ENCODE measurements around the gene USB1. TPM values are rescaled to one million over a fixed set of nuclear protein-coding genes. Genes with fewer than 3 reads are reported as not detected.

The USB1 gene
- total and polyA plus RNA-seq, 2 experiments from 2014 or later: 79.6 to 118 TPM

DNA sequence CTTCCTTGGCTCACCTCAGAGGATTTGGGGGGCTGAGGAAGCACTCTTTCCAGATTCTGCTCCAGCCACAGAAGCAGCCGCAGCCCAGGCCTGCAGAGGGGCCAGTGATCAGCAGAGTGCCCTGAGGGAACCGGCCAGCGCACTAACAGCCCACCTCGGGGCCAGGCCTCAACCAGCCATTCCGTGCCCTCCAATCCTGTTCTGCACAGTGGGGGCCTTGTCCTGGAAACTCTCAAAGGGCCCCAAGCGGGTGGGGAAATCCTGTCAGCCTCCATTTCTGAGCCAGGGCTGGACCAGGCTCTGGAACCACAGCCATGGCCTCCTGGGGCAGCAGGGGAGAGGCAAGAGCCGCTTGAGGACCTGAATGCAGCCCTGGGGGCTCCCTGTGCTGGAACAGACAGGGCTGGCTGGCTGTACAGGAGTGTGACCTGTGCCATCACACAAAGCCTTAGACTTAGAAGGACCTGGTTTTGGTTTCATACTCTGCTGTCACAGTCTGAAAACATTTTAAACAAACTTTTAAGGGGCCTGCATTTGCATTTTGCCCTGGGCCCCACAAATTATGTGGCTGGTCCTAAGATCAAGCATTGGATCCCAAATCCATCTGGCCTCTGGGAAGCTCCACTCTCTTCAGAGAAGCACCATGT lies 40.3 kb upstream of the USB1 start (continued):
- no peak for TF ChIP-seq EZH2 (IDR thresholded peaks at IDR 0.05; ENCODE audit: low read depth, unreplicated experiment)
- TF ChIP-seq, protein P1, sequence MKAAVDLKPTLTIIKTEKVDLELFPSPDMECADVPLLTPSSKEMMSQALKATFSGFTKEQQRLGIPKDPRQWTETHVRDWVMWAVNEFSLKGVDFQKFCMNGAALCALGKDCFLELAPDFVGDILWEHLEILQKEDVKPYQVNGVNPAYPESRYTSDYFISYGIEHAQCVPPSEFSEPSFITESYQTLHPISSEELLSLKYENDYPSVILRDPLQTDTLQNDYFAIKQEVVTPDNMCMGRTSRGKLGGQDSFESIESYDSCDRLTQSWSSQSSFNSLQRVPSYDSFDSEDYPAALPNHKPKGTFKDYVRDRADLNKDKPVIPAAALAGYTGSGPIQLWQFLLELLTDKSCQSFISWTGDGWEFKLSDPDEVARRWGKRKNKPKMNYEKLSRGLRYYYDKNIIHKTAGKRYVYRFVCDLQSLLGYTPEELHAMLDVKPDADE (IDR thresholded peaks at IDR 0.05): no peak

DNA sequence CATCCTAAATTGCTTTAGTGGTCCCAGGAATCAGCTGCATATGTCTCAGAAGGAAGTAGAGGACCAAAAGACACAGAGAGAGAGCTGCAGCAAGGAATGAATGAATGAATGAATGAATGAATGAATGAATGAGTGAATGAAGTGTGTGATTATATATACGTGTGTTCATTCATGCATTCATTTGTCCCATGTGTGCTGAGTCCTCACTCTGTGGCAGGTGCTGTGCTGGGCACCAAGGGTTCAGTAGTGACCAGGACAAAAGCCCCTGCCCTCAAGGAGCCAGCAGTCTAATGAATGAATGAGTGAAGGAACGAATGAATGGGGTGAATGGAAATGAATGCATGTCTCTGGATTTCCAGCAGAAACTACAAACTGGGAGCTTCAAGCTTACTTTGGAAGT lies 39.7 kb upstream of the USB1 start:
- H3K36me3 Mint-ChIP-seq (ENCODE audit: low read depth): no peaks in the 10 kb centered on the region
- H3K4me3 ChIP-seq: no peak overlapping the region
- no peaks in the 10 kb centered on the region for H4K20me1 ChIP-seq (replicated peaks; ENCODE audit: insufficient read depth)
- no peaks in the 10 kb centered on the region for H3K79me2 ChIP-seq (replicated peaks; ENCODE audit: insufficient read depth)
- no peaks in the 10 kb centered on the region for H3K4me1 ChIP-seq (ENCODE audit: insufficient read depth)
- no peaks in the 10 kb centered on the region for H3K9me3 Mint-ChIP-seq
- H3K4me3 Mint-ChIP-seq: no peak overlapping the region
- no peak overlapping the region for H3K27ac ChIP-seq (ENCODE audit: low read depth)
- H3K27me3 ChIP-seq (ENCODE audit: insufficient read depth): no peaks in the 10 kb centered on the region
- ATAC-seq (no peak), DNase-seq (ENCODE audit: low spot score) (no peak)
- H3K27me3 Mint-ChIP-seq (ENCODE audit: insufficient read depth, low read depth, poor library complexity): peaks cover 11% of the 10 kb centered on the region
- H3K4me2 ChIP-seq: no peak overlapping the region
- no peak overlapping the region for H2AFZ ChIP-seq
- H3K9me2 ChIP-seq (ENCODE audit: insufficient read depth): no peaks in the 10 kb centered on the region
- peaks cover 15% of the 10 kb centered on the region for H3K4me1 Mint-ChIP-seq
- 0 out of 2 replicates have a peak, but pooled peaks cover 2% of the 10 kb centered on the region for H3F3A ChIP-seq (replicated peaks; ENCODE audit: low read depth)
- no peak overlapping the region for H3K27ac Mint-ChIP-seq
- H3K36me3 ChIP-seq (ENCODE audit: insufficient read depth): no peaks in the 10 kb centered on the region
- TF ChIP-seq, protein P2, sequence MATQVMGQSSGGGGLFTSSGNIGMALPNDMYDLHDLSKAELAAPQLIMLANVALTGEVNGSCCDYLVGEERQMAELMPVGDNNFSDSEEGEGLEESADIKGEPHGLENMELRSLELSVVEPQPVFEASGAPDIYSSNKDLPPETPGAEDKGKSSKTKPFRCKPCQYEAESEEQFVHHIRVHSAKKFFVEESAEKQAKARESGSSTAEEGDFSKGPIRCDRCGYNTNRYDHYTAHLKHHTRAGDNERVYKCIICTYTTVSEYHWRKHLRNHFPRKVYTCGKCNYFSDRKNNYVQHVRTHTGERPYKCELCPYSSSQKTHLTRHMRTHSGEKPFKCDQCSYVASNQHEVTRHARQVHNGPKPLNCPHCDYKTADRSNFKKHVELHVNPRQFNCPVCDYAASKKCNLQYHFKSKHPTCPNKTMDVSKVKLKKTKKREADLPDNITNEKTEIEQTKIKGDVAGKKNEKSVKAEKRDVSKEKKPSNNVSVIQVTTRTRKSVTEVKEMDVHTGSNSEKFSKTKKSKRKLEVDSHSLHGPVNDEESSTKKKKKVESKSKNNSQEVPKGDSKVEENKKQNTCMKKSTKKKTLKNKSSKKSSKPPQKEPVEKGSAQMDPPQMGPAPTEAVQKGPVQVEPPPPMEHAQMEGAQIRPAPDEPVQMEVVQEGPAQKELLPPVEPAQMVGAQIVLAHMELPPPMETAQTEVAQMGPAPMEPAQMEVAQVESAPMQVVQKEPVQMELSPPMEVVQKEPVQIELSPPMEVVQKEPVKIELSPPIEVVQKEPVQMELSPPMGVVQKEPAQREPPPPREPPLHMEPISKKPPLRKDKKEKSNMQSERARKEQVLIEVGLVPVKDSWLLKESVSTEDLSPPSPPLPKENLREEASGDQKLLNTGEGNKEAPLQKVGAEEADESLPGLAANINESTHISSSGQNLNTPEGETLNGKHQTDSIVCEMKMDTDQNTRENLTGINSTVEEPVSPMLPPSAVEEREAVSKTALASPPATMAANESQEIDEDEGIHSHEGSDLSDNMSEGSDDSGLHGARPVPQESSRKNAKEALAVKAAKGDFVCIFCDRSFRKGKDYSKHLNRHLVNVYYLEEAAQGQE (IDR thresholded peaks at IDR 0.05; ENCODE audit: unreplicated experiment): no peak
- TF ChIP-seq CREB1 (CRISPR knock-in tag; IDR thresholded peaks at IDR 0.05; ENCODE audit: low read depth) (no peak), EZH2phosphoT487 (IDR thresholded peaks at IDR 0.05; ENCODE audit: unreplicated experiment) (no peak), EZH2 (IDR thresholded peaks at IDR 0.05; ENCODE audit: low read depth, unreplicated experiment) (no peak), STAT1 (IDR thresholded peaks at IDR 0.05; ENCODE audit: unreplicated experiment) (no peak), JUNB (IDR thresholded peaks at IDR 0.05; ENCODE audit: unreplicated experiment) (no peak), NANOG (IDR thresholded peaks at IDR 0.05; ENCODE audit: borderline replicate concordance) (no peak), POLR2AphosphoS5 (IDR thresholded peaks at IDR 0.05; ENCODE audit: low read depth) (no peak), ZNF331 (CRISPR knock-in tag; IDR thresholded peaks at IDR 0.05; ENCODE audit: low read depth) (no peak), ZNF114 (CRISPR knock-in tag; IDR thresholded peaks at IDR 0.05) (no peak)
- TF ChIP-seq, protein P1 (IDR thresholded peaks at IDR 0.05): no peak
- TF ChIP-seq, protein P3, sequence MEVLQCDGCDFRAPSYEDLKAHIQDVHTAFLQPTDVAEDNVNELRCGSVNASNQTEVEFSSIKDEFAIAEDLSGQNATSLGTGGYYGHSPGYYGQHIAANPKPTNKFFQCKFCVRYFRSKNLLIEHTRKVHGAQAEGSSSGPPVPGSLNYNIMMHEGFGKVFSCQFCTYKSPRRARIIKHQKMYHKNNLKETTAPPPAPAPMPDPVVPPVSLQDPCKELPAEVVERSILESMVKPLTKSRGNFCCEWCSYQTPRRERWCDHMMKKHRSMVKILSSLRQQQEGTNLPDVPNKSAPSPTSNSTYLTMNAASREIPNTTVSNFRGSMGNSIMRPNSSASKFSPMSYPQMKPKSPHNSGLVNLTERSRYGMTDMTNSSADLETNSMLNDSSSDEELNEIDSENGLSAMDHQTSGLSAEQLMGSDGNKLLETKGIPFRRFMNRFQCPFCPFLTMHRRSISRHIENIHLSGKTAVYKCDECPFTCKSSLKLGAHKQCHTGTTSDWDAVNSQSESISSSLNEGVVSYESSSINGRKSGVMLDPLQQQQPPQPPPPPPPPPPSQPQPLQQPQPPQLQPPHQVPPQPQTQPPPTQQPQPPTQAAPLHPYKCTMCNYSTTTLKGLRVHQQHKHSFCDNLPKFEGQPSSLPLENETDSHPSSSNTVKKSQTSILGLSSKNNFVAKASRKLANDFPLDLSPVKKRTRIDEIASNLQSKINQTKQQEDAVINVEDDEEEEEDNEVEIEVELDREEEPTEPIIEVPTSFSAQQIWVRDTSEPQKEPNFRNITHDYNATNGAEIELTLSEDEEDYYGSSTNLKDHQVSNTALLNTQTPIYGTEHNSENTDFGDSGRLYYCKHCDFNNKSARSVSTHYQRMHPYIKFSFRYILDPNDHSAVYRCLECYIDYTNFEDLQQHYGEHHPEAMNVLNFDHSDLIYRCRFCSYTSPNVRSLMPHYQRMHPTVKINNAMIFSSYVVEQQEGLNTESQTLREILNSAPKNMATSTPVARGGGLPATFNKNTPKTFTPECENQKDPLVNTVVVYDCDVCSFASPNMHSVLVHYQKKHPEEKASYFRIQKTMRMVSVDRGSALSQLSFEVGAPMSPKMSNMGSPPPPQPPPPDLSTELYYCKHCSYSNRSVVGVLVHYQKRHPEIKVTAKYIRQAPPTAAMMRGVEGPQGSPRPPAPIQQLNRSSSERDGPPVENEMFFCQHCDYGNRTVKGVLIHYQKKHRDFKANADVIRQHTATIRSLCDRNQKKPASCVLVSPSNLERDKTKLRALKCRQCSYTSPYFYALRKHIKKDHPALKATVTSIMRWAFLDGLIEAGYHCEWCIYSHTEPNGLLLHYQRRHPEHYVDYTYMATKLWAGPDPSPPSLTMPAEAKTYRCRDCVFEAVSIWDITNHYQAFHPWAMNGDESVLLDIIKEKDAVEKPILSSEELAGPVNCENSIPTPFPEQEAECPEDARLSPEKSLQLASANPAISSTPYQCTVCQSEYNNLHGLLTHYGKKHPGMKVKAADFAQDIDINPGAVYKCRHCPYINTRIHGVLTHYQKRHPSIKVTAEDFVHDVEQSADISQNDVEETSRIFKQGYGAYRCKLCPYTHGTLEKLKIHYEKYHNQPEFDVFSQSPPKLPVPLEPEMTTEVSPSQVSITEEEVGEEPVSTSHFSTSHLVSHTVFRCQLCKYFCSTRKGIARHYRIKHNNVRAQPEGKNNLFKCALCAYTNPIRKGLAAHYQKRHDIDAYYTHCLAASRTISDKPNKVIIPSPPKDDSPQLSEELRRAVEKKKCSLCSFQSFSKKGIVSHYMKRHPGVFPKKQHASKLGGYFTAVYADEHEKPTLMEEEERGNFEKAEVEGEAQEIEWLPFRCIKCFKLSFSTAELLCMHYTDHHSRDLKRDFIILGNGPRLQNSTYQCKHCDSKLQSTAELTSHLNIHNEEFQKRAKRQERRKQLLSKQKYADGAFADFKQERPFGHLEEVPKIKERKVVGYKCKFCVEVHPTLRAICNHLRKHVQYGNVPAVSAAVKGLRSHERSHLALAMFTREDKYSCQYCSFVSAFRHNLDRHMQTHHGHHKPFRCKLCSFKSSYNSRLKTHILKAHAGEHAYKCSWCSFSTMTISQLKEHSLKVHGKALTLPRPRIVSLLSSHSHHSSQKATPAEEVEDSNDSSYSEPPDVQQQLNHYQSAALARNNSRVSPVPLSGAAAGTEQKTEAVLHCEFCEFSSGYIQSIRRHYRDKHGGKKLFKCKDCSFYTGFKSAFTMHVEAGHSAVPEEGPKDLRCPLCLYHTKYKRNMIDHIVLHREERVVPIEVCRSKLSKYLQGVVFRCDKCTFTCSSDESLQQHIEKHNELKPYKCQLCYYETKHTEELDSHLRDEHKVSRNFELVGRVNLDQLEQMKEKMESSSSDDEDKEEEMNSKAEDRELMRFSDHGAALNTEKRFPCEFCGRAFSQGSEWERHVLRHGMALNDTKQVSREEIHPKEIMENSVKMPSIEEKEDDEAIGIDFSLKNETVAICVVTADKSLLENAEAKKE (CRISPR knock-in tag; IDR thresholded peaks at IDR 0.05): no peak

Measured in GM23338 (cell line).